G401.6 (cell line): ENCODE results near the gene MAP4.

Source experiments
- FAIRE-seq: peaks from 2 replicates; lab custom pipeline; 2012; peaks lifted over from hg19 to GRCh38; lab: Jason Lieb, UNC

The MAP4 gene

DNA sequence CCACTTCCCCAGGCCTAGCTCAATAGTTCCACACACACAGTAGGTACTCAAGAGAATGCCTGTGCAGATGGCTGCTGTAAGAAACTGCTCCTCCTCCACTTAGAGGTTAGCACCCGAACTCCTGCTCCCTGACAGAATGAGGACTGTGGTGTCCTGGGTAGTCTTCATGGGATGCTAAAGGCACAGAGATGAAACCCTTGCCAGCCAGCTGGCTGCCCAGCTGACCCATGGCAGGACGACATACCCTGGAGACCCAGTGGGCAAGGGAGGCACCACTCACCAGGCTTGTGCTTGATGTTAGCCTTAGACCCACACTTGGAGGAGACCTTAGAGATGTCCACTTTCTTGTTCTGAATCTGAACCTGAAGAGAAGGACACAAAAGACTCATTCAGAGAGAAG lies 159.1 kb downstream of the MAP4 start:
- no peak for FAIRE-seq

DNA sequence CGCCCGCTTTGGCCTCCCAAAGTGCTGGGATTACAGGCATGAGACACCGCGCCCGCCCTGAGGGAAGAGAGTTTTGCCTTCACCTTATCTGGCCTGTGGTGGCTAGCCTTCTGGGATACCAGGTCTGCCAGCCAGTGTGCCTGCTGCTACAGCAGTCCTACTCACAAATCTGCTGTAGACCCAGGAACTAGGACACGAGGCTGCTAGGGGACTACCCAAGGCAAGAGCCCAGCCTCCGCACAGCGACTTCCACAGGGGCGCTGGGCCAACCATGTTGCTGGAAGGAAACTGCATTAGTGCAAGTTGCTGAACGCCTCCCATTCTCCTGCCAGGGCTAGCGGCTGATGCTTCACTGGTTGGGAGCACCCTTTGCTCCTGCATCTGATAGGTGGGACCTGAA lies 159.5 kb downstream of the MAP4 start:
- FAIRE-seq = no peak

DNA sequence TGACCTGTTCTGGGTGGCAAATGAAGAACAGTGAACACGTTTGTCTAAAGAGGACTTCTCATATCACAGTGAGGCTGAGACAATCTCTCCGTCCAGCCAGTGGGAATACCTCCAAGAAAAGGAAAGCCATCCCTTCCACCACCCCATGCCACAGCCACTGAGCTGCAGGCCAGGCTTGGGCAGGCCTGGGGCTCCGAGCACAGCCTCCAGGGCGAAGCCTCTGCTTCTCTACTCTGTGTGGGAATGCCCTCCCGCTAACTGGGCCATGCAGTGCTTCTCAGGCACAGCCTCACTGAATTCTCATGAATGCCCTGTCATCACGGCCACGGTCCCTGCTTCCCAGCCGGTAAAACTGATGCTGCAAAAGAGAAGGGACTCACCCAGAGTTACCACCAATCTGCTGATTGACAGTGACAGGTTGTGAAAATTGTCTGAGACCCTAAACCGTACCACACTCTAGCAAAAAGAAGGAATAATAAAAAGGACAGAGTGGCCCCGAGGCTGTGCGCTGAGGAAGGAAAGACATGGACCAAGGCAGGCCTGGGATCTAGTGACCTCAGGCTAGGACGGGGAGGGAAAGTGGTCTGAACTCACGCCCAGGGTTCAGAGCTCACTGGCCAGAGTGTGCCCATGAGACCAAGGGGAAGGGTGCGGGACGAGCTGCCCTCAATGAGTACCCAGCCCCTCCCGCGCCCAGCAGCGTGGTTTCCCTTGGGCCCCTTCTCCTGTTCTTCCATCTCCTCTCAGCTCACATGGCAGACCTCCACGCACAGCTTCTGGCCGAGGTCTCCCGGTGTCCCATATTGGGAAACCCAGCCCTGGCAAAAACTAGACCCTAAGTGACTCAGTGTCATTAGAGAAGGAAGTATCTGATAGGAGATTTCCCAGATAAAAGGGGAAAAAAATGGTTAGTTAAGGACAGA lies 160.5 kb downstream of the MAP4 start:
- FAIRE-seq = no peak

DNA sequence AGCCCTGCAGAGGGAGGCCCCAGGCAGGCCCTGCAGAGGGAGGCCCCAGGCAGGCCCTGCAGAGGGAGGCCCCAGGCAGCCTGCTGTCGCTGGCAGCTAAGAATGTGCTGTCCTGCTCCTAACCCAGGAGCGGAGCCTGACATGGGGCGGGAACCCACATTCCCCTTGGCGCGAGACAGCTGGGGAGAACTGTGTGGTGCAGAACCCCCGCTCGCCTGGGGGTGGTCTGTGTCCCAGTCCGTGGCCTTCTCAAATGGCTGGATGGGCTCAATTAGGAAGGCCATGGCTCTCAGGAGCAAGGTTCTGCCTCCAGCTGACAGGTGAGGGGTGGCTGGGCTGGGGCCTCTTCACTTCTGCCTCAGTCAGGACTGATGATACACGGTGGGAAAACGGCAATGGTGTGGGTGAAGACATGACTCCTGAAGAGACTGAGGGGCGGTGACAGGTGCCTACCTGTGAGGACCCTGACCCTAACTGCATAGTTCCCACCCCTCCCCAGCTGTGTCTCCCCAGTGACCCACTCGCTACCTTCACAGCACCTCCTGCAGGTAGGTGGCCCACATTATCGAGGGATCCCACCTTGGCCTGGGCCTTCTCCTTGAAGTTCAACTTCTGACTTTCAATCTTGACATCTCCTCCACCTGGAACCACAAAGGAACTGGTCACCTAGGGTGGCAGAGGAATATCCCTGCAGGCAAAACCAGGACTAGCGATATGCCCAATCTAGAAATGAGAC lies 161.3 kb downstream of the MAP4 start:
- no peak for FAIRE-seq

DNA sequence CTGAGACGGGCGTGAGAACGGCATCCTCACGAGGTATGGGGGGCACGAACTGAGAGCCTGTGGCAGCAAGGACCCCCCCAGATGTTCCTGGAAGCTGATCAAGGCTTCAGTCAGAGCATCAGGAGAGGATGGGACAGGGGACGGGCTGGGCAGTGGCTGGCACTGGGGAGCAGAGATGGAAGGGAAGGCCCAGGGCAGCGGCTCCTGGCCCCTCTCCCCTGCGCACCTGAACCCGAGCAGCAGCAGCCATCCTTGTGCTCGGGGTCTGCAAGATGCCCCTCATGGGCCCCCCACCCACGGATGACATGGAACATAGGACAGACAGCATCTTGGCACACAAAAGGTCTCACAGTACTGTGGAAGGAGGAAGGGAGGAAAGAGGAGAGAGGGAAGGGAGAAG lies 161.9 kb downstream of the MAP4 start:
- FAIRE-seq = no peak

DNA sequence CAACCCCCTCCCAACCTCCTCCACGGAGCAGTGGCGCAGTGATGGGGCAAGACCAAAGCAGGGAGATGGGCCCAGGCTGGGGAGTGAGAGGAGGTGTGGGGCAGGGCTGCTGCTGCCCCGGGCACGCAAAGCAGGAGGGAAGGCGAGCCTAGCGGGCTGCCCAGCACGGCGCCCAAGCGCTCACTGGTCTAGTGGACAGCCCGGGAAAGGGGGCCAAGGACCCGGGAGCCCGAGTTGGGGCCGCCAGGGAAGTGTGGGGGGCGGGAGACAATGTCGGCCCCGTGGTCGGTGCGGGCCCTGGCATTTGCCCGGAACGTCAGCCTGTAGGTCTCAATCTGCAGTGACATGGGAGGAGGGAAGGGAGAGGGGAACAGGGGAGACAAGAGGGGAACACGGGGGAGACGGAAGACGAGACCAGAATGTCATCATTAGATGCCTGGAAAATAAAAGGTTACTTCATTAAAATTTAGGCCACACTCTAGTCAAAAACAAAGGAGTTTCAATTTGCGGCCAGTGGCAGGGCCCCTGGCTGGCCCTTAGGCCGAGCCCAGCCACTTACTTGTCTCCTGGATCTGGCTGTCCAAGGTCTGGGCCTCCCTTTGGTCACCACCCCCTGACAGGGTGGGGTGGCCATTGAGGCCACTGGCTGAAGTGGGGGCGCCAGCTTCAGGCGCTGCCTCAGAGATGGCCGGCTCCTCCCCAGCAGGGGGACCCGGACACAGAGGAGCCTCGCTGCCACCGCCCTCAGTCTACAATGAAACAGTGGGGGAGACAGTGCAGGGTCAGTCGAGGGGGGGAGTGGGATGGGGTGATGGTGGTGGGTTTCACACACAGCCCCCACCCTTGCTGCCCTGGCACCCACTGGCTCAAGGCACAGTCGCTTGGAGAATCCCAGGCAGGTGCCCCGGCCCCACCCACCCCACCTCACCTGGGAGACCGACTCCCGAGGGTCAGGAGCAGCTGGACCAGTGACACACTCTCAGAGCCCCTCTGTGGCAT lies 163.3 kb downstream of the MAP4 start:
- FAIRE-seq = no peak

DNA sequence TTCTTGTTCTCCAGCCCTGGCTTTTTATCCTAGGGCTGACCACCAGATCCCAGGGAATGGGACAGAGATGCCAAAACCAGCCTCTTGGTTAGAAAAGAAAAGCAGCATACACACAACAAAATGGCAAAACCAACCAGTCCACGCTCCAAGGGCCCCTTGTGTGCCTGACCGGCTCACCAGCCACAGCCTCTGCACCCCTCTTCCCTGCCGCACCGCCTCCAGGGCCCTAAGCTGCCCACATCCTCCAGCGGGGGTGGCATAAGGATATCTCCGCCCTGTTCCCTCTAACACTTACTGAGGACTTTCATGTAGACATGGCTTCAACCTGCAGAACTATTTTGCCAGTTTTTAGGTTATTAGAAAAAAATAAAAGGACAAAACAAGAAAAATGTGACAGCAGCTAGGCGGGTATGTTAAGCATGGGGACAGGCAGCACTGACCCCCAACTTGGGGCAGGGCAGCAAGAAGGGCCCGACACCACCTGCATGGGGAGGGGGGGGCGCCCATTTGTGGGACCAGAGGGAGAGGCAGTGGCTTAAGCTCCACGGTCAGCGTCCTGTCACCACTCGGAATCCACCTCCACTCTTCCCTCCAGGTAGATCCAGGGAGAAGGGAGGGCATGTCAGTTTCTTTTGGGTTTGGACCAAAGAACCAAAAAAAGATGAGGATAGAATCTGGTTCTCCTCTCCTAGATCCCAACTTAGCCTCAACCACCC lies 164.2 kb downstream of the MAP4 start:
- no peak for FAIRE-seq

DNA sequence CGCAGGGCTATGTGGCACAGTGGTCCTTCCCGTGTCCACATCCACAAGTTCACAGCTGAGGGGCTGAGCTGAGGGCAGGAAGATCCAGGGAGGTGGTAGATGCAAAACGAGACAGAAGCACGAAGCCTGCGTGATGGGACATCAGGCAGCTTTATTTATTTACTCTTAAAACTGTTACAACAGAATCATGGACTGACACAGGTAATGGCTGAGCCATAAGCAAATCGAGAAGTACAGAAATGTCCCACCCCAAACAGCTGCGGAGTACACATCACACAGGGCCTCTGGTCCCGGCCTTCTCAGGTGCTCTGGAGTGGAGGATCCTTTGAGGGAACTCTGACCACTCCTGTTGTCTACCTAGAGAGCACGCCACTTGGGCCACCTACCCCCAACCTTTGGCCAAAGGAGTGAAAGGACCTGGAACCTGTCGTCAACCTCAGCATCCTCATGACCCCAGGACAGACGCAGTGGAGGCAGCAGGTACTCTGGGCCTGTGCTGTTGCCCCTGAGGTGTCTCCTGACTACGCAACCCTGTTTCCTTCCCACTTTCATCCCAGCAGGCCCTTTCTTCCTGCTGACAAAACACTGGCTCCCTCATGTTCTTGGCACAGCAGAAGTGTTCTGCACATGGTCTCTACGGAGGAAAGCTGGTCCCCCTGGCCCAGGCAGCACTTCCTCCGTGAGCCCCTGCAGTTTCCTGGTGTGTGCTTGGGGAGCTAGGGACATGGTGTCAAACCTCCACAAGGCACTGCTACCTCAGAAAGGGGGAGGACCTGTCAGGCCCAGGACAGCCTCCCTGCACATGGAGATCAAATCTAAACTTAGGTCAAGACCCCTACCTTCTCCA lies 165.4 kb downstream of the MAP4 start:
- no peak for FAIRE-seq

DNA sequence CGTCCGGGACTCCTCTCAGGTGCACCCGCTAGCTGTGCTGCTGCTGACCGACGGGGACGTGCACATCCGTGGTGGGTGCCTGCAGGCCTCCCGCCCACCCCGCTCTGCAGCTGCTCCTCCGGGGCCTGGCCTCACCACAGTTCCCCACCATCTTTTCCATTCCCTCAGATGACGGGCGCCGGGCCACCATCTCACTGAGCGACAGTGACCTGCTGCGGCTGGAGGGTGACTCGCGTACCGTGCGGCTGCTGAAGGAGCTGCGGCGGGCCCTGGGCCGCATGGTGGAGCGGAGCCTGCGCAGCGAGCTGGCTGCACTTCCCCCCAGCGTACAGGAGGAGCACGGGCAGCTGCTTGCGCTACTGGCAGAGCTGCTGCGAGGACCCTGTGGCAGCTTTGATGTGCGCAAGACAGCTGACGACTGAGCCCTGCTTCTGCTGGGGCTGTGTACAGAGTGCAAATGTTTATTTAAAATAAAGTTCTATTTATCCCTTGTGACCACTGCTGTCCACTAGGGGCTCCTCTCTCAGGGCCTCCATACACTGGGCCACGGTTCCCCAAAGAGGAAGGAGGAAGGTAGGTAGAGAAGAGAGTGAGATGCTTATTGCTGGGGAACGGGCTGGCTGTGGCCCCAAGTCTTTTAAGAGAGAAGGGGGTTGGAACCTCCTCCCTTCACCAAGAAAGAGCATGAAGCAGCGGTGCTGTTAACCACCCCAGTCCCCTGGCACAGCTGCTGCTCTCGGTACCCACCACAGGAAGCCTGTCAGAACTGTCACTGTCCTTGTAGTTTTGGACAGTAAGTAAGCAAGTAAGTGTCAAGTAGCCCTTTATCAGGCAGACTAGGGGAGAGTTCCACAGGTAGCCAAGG lies 166.3 kb downstream of the MAP4 start:
- peak; percentile 85 for FAIRE-seq

DNA sequence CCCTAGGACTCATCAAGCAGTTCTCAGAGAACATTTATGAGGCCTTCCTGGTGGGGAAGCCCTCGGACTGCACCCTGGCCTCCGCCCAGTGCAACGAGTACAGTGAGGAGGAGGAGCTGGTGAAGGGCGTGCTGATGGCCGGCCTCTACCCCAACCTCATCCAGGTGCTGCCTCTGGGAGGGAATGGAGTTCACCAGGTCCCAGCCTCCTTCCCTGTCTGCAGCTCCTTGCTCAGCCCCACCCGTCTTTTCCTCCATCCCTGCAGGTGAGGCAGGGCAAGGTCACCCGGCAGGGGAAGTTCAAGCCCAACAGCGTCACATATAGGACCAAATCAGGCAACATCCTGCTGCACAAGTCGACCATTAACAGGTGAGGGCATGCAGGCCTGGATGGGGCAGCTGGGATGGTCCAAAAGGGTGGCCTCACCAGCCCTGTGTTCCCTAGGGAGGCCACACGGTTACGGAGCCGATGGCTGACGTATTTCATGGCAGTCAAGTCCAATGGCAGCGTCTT lies 167.0 kb downstream of the MAP4 start:
- FAIRE-seq = no peak

DNA sequence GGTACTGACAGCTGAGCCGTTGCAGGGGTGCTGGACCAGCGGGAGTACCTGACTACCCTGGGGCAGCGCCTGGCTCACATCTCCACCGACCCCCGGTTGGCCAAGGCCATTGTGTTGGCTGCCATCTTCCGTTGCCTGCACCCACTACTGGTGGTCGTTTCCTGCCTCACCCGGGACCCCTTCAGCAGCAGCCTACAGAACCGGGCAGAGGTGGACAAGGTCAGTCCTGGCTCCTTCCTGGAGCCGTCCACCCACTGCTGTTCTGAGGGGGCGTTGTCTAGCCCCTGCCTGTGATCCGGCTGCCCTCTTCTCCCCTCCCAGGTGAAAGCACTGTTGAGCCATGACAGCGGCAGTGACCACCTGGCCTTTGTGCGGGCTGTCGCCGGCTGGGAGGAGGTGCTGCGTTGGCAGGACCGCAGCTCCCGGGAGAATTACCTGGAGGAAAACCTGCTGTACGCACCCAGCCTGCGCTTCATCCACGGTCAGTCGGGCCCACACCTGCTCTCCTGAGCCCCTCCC lies 167.6 kb downstream of the MAP4 start:
- no peak for FAIRE-seq

DNA sequence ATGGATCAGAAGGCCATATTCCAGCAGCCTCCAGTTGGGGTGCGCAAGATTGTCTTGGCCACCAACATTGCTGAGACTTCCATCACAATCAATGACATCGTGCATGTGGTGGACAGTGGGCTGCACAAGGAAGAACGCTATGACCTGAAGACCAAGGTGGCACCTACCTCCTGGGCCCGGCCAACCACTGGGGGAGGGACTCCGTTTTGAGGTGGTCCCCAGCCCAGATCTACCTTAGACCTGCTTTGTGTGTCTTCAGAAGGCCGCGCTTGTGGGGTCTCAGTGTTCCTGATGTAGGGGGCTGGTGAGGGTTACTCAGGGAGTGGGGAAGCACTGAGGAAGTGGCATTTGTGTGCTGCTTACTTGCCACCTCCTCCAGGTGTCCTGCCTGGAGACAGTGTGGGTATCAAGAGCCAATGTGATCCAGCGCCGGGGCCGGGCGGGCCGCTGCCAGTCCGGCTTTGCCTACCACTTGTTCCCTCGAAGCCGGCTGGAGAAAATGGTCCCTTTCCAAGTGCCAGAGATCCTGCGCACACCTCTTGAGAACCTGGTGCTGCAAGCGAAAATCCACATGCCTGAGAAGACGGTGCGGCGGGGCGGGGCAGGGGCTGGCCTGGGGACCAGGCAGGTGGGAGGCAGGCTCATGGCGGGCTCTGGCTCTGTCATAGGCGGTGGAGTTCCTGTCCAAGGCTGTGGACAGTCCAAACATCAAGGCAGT lies 168.3 kb downstream of the MAP4 start:
- no peak for FAIRE-seq

DNA sequence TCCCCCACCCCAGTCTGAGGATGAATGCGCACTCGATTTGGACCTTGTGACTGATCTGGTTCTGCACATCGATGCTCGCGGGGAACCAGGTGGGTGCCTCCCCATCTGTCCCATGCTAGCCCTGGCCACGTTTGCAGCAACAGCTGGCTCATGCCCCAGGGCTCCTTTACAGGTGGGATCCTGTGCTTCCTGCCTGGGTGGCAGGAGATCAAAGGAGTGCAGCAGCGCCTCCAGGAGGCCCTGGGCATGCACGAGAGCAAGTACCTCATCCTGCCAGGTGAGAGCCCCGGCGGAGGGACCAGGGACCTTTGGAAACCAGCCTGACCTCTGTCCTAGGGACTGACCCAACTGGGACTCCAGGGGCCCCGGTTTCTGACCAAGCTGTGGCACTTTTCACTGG lies 169.0 kb downstream of the MAP4 start:
- FAIRE-seq = no peak

DNA sequence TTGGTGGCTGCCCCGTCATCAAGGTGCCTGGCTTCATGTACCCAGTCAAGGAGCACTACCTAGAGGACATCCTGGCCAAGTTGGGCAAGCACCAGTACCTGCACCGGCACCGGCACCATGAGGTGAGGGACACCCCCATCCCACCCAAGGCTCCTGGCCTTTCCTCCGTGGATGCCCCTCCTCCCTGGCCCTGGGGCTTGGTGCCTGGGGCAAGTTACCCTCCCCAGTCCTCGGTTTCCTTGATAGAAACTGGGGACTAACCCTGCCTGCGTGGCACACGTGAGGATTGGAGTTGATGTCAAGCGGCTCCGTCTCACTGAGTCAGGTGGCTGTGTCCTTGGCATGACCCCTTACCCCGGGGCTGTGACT lies 169.4 kb downstream of the MAP4 start:
- FAIRE-seq = no peak

DNA sequence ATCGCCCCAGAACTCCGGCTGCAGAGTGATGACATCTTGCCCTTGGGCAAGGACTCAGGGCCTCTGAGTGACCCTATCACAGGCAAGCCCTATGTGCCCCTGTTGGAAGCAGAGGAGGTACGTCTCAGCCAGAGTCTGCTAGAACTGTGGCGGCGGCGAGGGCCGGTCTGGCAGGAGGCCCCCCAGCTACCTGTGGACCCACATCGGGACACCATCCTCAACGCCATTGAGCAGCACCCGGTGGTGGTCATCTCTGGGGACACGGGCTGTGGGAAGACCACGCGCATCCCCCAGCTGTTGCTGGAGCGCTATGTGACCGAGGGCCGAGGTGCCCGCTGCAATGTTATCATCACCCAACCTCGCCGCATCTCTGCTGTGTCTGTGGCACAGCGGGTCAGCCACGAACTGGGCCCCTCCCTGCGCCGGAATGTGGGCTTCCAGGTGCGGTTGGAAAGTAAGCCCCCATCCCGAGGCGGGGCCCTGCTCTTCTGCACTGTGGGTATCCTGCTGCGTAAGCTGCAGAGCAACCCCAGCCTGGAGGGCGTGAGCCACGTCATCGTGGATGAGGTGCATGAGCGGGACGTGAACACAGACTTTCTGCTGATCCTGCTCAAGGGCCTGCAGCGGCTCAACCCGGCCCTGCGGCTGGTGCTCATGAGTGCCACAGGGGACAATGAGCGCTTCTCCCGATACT lies 169.9 kb downstream of the MAP4 start:
- no peak for FAIRE-seq

DNA sequence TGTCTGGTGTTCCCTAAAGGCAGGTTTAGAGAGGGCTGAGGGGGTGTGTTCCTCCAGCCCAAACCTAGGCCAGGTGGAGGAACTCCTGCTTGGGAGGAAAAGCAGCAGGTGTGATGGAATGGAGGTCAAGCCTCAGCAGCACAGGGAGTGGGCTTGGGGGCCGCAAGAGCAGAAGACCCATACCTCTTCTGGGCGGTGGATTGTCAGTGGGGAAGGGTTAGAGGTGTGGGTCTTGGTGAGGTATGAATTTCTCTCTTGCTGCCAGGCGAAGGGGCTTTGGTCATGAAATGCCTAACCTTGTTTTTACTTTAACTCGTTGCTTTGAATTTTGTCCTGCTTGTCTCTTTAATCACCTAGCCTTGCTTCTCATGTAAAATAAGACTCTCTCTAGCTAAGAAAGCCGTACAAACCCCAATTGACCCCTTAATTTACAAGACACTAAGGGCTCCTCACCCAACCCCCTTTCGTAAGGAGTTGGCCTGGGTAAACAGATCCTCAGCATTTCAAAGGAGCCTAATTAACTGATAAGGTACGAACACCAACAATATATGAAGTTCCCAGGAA lies 174.3 kb downstream of the MAP4 start:
- FAIRE-seq = no peak

DNA sequence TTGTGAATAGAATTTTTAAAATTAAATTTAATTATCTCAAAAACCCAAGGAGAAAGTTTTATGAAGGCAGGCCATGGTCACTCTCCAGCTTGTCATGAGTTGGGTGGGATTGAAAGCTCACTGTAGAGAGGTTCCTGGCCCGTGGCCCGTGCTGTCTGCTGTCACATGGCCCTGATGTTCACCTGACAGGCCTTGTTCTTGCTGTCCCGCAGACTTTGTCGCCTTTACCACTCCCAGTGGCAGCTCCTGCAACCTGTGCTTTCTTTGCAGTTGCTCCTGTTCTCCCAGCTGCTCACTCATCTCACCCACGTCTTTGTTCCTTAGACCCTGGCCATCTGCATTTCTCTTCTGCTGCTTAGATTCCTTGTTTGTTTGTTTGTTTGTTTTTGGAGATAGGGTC lies 177.7 kb downstream of the MAP4 start:
- no peak for FAIRE-seq

DNA sequence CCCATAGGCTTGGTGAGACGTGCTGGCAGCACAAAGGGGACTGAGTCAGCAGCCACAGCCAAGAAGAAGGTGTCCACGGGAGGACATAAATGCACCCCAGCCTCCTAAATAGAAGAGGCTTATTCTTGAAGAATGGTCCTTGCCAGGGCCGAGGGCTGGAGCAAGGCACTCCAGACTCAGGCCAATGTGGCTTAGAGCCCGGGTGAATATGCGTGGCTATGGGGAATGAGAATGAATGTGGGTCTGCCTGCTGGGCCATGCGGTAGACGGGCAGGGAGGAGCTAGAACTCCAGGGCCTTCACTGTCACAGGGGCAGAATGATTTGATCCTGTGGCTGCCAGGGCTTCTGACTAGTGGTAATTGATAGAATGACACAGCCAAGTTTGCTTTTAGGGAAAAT lies 179.2 kb downstream of the MAP4 start:
- FAIRE-seq = no peak
